ENCODE measurements around the gene LSM7. TPM values are rescaled to one million over a fixed set of nuclear protein-coding genes. Genes with fewer than 3 reads are reported as not detected.

The LSM7 gene
- total and polyA plus RNA-seq, 9 of the 15 experiments (the other 6 are each of a cell fraction or from before 2014, with no cell fraction given) = 40.5 to 690 (median 265) TPM

DNA sequence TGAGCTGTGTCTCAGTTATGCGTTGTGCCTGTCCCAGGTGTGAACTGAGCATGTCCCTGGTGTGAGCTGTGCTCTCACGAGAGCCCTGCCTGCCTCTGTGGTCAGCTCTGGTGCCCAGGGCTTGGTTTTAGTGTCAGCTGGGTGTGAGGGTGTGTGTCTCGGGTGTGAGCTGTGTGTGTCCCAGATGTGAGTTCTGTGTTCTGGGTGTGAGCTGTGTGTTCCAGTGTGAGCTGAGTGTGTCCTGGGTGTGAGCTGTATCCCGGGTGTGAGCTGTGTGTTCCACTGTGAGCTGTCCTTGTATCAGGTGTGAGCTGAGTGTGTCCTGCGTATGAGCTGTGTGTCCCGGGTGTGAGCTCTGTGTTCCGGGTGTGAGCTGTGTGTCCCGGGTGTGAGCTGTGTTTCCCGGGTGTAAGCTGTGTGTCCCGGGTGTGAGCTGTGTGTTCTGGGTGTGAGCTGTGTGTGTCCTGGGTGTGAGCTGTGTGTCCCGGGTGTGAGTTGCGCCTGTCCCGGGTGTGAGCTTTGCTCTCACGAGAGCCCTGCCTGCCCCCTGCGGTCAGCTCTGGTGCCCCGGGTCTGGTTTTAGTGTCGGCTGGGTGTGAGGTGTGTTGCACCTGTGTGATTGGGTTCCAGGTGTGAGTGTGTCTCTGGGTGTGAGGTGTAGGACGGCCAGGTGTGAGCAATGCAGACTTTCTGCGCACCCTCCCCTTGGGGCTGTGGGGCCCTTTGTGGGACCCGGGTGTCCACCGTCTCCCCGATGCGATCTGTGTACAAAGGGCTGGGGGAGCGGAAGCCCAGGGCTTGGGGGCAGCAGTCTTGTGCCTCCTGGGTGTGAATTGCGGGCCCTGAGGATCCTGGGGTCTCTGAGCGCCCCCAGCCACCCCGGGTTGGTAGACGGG lies 39.3 kb downstream of the LSM7 start (continued):
- TF ChIP-seq ARID4B (CRISPR knock-in tag; IDR thresholded peaks at IDR 0.05) (no peak; the same call in none of the 2 replicates), GABPB2 (CRISPR knock-in tag; conservative IDR thresholded peaks at IDR 0.05) (no peak), ETS2 (tag; IDR thresholded peaks at IDR 0.05; ENCODE audit: borderline replicate concordance, poor library complexity, severe bottlenecking) (no peak), POLR2G (IDR thresholded peaks at IDR 0.05; ENCODE audit: low read depth, low read length) (peak; percentile 32), NCOA4 (IDR thresholded peaks at IDR 0.05; ENCODE audit: partially characterized antibody) (no peak), HCFC1 (IDR thresholded peaks at IDR 0.05; ENCODE audit: low read depth, low read length) (no peak), ZNF740 (CRISPR knock-in tag; IDR thresholded peaks at IDR 0.05) (peak; percentile 77), ZNF740 (tag; IDR thresholded peaks at IDR 0.05) (no peak), ZNF280A (IDR thresholded peaks at IDR 0.05; ENCODE audit: low read depth, partially characterized antibody) (no peak), SMARCA5 (IDR thresholded peaks at IDR 0.05) (no peak), ZBTB1 (CRISPR knock-in tag; IDR thresholded peaks at IDR 0.05; ENCODE audit: borderline replicate concordance, low read depth) (no peak)
- TF ChIP-seq, protein P1, sequence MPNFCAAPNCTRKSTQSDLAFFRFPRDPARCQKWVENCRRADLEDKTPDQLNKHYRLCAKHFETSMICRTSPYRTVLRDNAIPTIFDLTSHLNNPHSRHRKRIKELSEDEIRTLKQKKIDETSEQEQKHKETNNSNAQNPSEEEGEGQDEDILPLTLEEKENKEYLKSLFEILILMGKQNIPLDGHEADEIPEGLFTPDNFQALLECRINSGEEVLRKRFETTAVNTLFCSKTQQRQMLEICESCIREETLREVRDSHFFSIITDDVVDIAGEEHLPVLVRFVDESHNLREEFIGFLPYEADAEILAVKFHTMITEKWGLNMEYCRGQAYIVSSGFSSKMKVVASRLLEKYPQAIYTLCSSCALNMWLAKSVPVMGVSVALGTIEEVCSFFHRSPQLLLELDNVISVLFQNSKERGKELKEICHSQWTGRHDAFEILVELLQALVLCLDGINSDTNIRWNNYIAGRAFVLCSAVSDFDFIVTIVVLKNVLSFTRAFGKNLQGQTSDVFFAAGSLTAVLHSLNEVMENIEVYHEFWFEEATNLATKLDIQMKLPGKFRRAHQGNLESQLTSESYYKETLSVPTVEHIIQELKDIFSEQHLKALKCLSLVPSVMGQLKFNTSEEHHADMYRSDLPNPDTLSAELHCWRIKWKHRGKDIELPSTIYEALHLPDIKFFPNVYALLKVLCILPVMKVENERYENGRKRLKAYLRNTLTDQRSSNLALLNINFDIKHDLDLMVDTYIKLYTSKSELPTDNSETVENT (CRISPR knock-in tag; IDR thresholded peaks at IDR 0.05) = no peak
- TF ChIP-seq, protein P2, sequence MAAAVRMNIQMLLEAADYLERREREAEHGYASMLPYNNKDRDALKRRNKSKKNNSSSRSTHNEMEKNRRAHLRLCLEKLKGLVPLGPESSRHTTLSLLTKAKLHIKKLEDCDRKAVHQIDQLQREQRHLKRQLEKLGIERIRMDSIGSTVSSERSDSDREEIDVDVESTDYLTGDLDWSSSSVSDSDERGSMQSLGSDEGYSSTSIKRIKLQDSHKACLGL (CRISPR knock-in tag; IDR thresholded peaks at IDR 0.05; ENCODE audit: borderline replicate concordance, poor library complexity, severe bottlenecking) = no peak
- TF ChIP-seq, protein P3, sequence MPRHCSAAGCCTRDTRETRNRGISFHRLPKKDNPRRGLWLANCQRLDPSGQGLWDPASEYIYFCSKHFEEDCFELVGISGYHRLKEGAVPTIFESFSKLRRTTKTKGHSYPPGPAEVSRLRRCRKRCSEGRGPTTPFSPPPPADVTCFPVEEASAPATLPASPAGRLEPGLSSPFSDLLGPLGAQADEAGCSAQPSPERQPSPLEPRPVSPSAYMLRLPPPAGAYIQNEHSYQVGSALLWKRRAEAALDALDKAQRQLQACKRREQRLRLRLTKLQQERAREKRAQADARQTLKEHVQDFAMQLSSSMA (CRISPR knock-in tag; IDR thresholded peaks at IDR 0.05) = no peak

Data from K562 (cell line).